KMS-11 (cell line): ENCODE results near the gene FNDC3B.

Experiments used
- H2AFZ ChIP-seq: fragments of 200-600 bp; sonication (generic); 2 replicates; pipeline ENCODE4 v1.6.1; 2016; ENCODE audit warnings: antibody characterized with exemption, mixed run types, low read depth
- H3K27ac ChIP-seq: fragments of 200-600 bp; sonication (generic); 2 replicates; pipeline ENCODE4 v1.6.1; 2016; ENCODE audit warnings: mild to moderate bottlenecking, mixed run types
- H3K27me3 ChIP-seq: fragments of 200-600 bp; sonication (generic); 2 replicates; pipeline ENCODE4 v1.6.1; 2017; ENCODE audit warnings: mild to moderate bottlenecking, low read depth, mixed run types, moderate library complexity; ENCODE audit not compliant: insufficient read depth
- H3K36me3 ChIP-seq: fragments of 200-600 bp; sonication (generic); 2 replicates; pipeline ENCODE4 v1.6.1; 2017; ENCODE audit warnings: mild to moderate bottlenecking, mixed run types; ENCODE audit not compliant: insufficient read depth
- H3K4me1 ChIP-seq: fragments of 200-600 bp; sonication (generic); 2 replicates; pipeline ENCODE4 v1.6.1; 2016; ENCODE audit warnings: mild to moderate bottlenecking, low read depth, mixed run types; ENCODE audit not compliant: poor library complexity, severe bottlenecking
- H3K4me2 ChIP-seq: fragments of 200-600 bp; sonication (generic); 2 replicates; pipeline ENCODE4 v1.7.0; 2016; ENCODE audit warnings: mild to moderate bottlenecking, mixed run types
- H3K4me3 ChIP-seq: fragments of 200-600 bp; sonication (generic); IDR thresholded peaks from 2 replicates; pipeline ENCODE4 v1.6.1; 2017; ENCODE audit warnings: low read depth, low read length, mixed read lengths; ENCODE audit not compliant: insufficient read depth
- H3K79me2 ChIP-seq: fragments of 200-600 bp; sonication (generic); 2 replicates; pipeline ENCODE4 v1.6.1; 2016; ENCODE audit warnings: low read depth, mixed run types; ENCODE audit not compliant: insufficient read depth
- H3K9ac ChIP-seq: fragments of 200-600 bp; sonication (generic); 2 replicates; pipeline ENCODE4 v1.6.1; 2016; ENCODE audit warnings: mild to moderate bottlenecking, mixed run types
- H4K20me1 ChIP-seq: fragments of 200-600 bp; sonication (generic); 2 replicates; pipeline ENCODE4 v1.6.1; 2016; ENCODE audit warnings: mild to moderate bottlenecking, mixed run types; ENCODE audit not compliant: insufficient read depth
- TF ChIP-seq, protein P1 (sequence below): fragments of 200-600 bp; sonication (generic); conservative IDR thresholded peaks from 2 replicates; pipeline ENCODE4 v1.6.1; 2017; ENCODE audit warnings: low read depth, mild to moderate bottlenecking, antibody characterized with exemption, low read length, moderate library complexity, mixed read lengths

Gene FNDC3B

DNA sequence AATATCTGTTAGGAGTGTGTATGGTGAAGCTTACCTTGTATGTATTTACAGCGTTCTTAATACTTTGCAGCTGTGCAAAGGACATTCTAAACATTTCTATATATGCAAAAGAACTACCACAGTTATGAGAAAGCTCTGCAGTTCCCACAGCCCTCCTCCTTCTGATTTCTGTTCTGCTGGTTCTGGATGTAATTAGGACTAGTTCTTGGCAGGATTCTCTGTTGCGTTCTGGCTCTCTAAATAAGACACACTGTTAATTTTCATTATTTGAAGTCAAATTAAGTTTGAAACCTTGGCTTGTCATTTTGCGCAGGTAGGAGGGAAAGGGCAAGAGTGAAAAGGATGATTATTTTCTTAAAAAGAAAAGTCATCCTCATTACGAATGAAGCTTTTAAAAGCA, 76.4 kb downstream of the FNDC3B start:
- no peak overlapping the region for H3K4me2 ChIP-seq
- H3K79me2 ChIP-seq = peaks cover 89% of the 10 kb centered on the region
- H4K20me1 ChIP-seq = peaks cover 8% of the 10 kb centered on the region; the same call in 1 of the 2 replicates
- H3K4me1 ChIP-seq = peaks cover 10% of the 10 kb centered on the region
- peaks cover 7% of the 10 kb centered on the region; the same call in 1 of the 2 replicates for H3K36me3 ChIP-seq
- TF ChIP-seq, protein P1, sequence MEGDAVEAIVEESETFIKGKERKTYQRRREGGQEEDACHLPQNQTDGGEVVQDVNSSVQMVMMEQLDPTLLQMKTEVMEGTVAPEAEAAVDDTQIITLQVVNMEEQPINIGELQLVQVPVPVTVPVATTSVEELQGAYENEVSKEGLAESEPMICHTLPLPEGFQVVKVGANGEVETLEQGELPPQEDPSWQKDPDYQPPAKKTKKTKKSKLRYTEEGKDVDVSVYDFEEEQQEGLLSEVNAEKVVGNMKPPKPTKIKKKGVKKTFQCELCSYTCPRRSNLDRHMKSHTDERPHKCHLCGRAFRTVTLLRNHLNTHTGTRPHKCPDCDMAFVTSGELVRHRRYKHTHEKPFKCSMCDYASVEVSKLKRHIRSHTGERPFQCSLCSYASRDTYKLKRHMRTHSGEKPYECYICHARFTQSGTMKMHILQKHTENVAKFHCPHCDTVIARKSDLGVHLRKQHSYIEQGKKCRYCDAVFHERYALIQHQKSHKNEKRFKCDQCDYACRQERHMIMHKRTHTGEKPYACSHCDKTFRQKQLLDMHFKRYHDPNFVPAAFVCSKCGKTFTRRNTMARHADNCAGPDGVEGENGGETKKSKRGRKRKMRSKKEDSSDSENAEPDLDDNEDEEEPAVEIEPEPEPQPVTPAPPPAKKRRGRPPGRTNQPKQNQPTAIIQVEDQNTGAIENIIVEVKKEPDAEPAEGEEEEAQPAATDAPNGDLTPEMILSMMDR = no peak
- H3K27ac ChIP-seq = no peak overlapping the region
- no peak overlapping the region for H3K9ac ChIP-seq
- H2AFZ ChIP-seq = no peak overlapping the region
- no peaks in the 10 kb centered on the region for H3K27me3 ChIP-seq
- no peak overlapping the region for H3K4me3 ChIP-seq

- peaks cover 7% of the 10 kb centered on the region; the same call in 1 of the 2 replicates for H3K36me3 ChIP-seq
- TF ChIP-seq, protein P1 = no peak
- no peak overlapping the region for H2AFZ ChIP-seq
- no peak overlapping the region for H3K9ac ChIP-seq
- H4K20me1 ChIP-seq = peaks cover 12% of the 10 kb centered on the region; the same call in 1 of the 2 replicates
- no peak overlapping the region for H3K4me2 ChIP-seq
- no peak overlapping the region for H3K27ac ChIP-seq
- H3K4me1 ChIP-seq = peaks cover 9% of the 10 kb centered on the region
- H3K27me3 ChIP-seq = no peaks in the 10 kb centered on the region
- H3K79me2 ChIP-seq = peaks cover 87% of the 10 kb centered on the region
- H3K4me3 ChIP-seq = no peak overlapping the region
These were observed 78.6 kb downstream of the FNDC3B start for GRCh38 chr3:172118019-172118418.

DNA sequence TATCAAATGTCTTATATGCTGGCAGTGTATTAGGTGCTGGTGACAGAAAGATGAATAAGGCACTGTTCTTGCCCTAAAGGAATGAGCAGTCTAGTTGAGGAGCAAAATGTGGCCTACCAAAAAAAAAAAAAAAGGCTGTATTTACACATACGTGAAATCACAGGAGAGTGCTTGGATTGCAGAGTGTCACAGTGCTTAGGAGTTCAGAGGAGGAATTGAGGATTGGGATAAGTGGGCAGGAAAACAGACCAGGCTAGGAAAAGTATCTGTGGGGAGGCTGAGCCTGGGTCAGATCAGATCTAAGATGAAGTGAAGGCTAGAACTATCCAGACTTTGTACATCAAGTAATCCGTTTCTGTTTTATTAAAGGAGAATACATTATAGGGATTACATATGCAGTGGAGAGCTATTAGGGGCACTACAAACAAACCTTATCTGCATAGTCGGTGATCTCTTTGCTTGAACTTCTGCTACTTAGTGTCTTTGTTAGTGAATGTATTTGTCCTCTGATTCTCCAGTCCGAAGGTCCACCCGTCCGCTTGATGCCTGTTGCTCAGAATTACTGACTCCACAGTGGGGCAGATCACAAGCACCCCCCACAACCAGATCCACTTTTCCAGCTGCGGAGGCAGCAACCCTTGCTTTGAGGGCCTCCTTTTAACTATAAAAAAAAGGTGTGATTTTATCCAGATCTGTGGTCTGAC, 80.0 kb downstream of the FNDC3B start:
- peaks cover 2% of the 10 kb centered on the region; the same call in 1 of the 2 replicates for H3K36me3 ChIP-seq
- TF ChIP-seq, protein P1 = no peak
- H3K4me2 ChIP-seq = no peak overlapping the region
- H3K27ac ChIP-seq = no peak overlapping the region
- H3K9ac ChIP-seq = no peak overlapping the region
- no peak overlapping the region for H3K4me3 ChIP-seq
- no peak overlapping the region for H2AFZ ChIP-seq
- peaks cover 86% of the 10 kb centered on the region for H3K79me2 ChIP-seq
- H4K20me1 ChIP-seq = peaks cover 12% of the 10 kb centered on the region; the same call in 1 of the 2 replicates
- H3K4me1 ChIP-seq = peaks cover 3% of the 10 kb centered on the region
- H3K27me3 ChIP-seq = no peaks in the 10 kb centered on the region

- Histone ChIP-seq H3K36me3 (peaks cover 6% of the 10 kb centered on the region; the same call in 1 of the 2 replicates), H3K27me3 (no peaks in the 10 kb centered on the region), H3K4me3 (no peak overlapping the region), H3K9ac (no peak overlapping the region), H3K27ac (no peak overlapping the region), H2AFZ (no peak overlapping the region), H3K4me2 (no peak overlapping the region), H4K20me1 (peaks cover 12% of the 10 kb centered on the region), H3K79me2 (peaks cover 85% of the 10 kb centered on the region), H3K4me1 (no peaks in the 10 kb centered on the region)
- TF ChIP-seq, protein P1 = no peak
These were observed 81.5 kb downstream of the FNDC3B start for GRCh38 chr3:172120912-172121311.
